Measurements from ENCODE around the gene DOCK4.

The DOCK4 gene

DNA sequence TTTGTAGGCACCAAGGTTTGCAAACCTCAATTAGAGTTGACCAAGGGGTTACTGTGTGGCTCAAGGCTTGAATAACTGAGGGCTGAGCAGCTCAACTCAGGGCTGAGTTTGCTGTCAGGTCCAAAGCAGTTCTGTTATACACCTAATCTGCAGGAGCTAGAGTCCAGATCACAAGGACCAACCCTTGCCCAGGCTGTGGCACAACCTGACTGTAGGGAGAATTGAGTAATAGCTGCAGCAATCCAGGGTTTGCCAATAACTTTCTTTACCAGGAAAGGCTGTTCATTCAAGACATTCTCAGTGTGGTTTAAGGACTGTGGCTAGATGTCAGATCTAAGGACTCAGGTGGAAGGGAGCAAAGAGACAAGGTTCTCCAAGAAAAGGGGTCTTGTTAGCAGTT, 528.4 kb downstream of the DOCK4 start:
- CTCF ChIA-PET = interaction anchor here (0.7 to 1.4 kb wide), 2 partner anchors 14 to 24 kb away, joined by 3 read pairs; no protein-coding TSS in a partner anchor
- TF ChIP-seq, protein P1, sequence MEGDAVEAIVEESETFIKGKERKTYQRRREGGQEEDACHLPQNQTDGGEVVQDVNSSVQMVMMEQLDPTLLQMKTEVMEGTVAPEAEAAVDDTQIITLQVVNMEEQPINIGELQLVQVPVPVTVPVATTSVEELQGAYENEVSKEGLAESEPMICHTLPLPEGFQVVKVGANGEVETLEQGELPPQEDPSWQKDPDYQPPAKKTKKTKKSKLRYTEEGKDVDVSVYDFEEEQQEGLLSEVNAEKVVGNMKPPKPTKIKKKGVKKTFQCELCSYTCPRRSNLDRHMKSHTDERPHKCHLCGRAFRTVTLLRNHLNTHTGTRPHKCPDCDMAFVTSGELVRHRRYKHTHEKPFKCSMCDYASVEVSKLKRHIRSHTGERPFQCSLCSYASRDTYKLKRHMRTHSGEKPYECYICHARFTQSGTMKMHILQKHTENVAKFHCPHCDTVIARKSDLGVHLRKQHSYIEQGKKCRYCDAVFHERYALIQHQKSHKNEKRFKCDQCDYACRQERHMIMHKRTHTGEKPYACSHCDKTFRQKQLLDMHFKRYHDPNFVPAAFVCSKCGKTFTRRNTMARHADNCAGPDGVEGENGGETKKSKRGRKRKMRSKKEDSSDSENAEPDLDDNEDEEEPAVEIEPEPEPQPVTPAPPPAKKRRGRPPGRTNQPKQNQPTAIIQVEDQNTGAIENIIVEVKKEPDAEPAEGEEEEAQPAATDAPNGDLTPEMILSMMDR (IDR thresholded peaks at IDR 0.05; ENCODE audit: control extremely low read depth, extremely low read depth, low read depth, missing control alignments) = no peak
- no peak for DNase-seq (ENCODE audit: extremely low spot score)
- POLR2A ChIA-PET = no interaction called here

DNA sequence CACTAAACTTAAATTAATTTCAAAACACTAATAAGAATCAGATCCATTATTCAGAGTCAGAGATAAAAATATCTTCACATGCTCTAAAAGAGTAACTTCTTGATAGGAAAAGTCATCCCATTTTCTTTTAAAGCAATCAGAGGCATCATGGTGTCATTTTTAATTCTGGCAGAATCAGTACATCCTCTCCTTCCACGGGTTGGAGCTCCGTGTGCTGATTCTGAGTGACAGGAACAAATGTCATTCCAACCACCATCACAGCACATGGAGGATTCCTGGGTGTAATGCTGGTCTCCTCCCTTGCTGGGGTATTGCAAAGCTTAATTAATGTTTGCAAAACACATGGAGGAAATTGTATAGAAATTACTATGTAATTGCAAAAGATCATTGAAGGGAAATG, 529.4 kb downstream of the DOCK4 start:
- POLR2A ChIA-PET = no interaction called here
- TF ChIP-seq, protein P1 (IDR thresholded peaks at IDR 0.05; ENCODE audit: control extremely low read depth, extremely low read depth, low read depth, missing control alignments) = no peak
- no peak for DNase-seq (ENCODE audit: extremely low spot score)
- CTCF ChIA-PET = interaction anchor here (2.1 kb wide), 1 partner anchor 10 kb away, joined by 7 read pairs; no protein-coding TSS in a partner anchor

All from GM10248 (cell line).